ENCODE results near the gene MAJIN. TPM values are rescaled to one million over a fixed set of nuclear protein-coding genes. Genes with fewer than 3 reads are reported as not detected.
"Not testable (repeated sequence)": the region's sequence is repeated elsewhere in the genome, so short reads cannot be mapped to it uniquely, and the experiment has no call there.

MAJIN gene
- total and polyA plus RNA-seq, 10 of the 15 experiments (the other 5 are each of a cell fraction or from before 2014, with no cell fraction given), result 0.10 TPM; not detected in 9

- FAIRE-seq (no peak), ATAC-seq (no peak), DNase-seq (ENCODE audit: low read depth, low spot score) (no peak)
- no peaks in the 10 kb centered on the region for H3K9me3 ChIP-seq (replicated peaks; ENCODE audit: control insufficient read depth, insufficient read depth, low read length)
- H3K36me3 ChIP-seq (ENCODE audit: control insufficient read depth in 2 of 2, insufficient read depth in 2 of 2, low read length in 1 of 2), result no peaks in the 10 kb centered on the region
- TF ChIP-seq NR2F1 (conservative IDR thresholded peaks at IDR 0.05) (no peak), RAD21 (IDR thresholded peaks at IDR 0.05; ENCODE audit: insufficient read depth, low read depth, low read length) (0 out of 2 replicates have a peak, but pooled peaks have one; percentile 21), SRF (IDR thresholded peaks at IDR 0.05; ENCODE audit: low read depth in 2 of 2, low read length in 2 of 2) (no peak), CTCF (IDR thresholded peaks at IDR 0.05 in 2 of 3, conservative IDR thresholded peaks at IDR 0.05 in 1 of 3; ENCODE audit: control insufficient read depth in 2 of 3, extremely low read depth in 1 of 3, insufficient read depth in 1 of 3, low read depth in 3 of 3, low read length in 3 of 3) (peak in 1 of 3 experiments; percentile 8; a peak in 1 of 6 replicates)
- ChIA-PET CTCF (interaction anchor here (8.2 kb wide), 1 partner anchor 160 kb away, joined by 89 read pairs; the partner anchor contains the start of gene CDC42BPG), SMC1A (ENCODE audit: uncharacterized antibody, unreplicated experiment) (interaction anchor here (0.7 to 1.9 kb wide), 3 partner anchors 11 to 163 kb away, joined by 3 to 7 read pairs (median 6); partner anchors contain the start of genes BATF2 and CDC42BPG), POLR2A (interaction anchor here (0.6 to 1.1 kb wide), 3 partner anchors 50 to 247 kb away, joined by 3 to 5 read pairs (median 3); no protein-coding TSS in a partner anchor), RAD21 (ENCODE audit: unreplicated experiment) (interaction anchor here (0.8 to 1.2 kb wide), 3 partner anchors 11 to 160 kb away, joined by 3 to 5 read pairs (median 3); partner anchors contain the start of gene BATF2)
- in situ Hi-C loops (cut with MboI) (no loop called here), intact Hi-C loops (cut with micrococcal nuclease; ENCODE audit: unreplicated experiment) (no loop called here)
- no peak overlapping the region for H2AFZ ChIP-seq (ENCODE audit: control insufficient read depth, low read depth, low read length)
- H3K4me2 ChIP-seq (ENCODE audit: control insufficient read depth, insufficient read depth), result no peak overlapping the region
- BruUV-seq (replicated peaks), result no TSS peak
- H3K27me3 ChIP-seq (replicated peaks in 1 of 2; ENCODE audit: control insufficient read depth in 2 of 2, insufficient read depth in 2 of 2, low read length in 1 of 2), result no peaks in the 10 kb centered on the region
- no peaks in the 10 kb centered on the region for H3K79me2 ChIP-seq (ENCODE audit: control insufficient read depth, insufficient read depth, low read length)
- H3K27ac ChIP-seq (ENCODE audit: control insufficient read depth, insufficient read depth), result no peak overlapping the region
- WGBS (ENCODE audit: insufficient coverage, insufficient replicate concordance, low lambda C conversion rate, missing lambda C conversion rate), result 57% methylated on average over 7 of the region's 7 CpGs
- H3K9ac ChIP-seq (ENCODE audit: control insufficient read depth, insufficient read depth, low read length), result no peak overlapping the region
- peaks cover 2% of the 10 kb centered on the region for H3K4me1 ChIP-seq (ENCODE audit: control insufficient read depth, insufficient read depth, low read length)
- no peaks in the 10 kb centered on the region for H4K20me1 ChIP-seq (ENCODE audit: control insufficient read depth, insufficient read depth)
- H3K4me3 ChIP-seq, result no peak overlapping the region
Observed at GRCh38 chr11:65008016-65008415, 36.1 kb upstream of the MAJIN start.

- H3K9ac ChIP-seq (ENCODE audit: control insufficient read depth, insufficient read depth, low read length); intact Hi-C loops (cut with micrococcal nuclease; ENCODE audit: unreplicated experiment); FAIRE-seq; H3K9me3 ChIP-seq (replicated peaks; ENCODE audit: control insufficient read depth, insufficient read depth, low read length); ATAC-seq; DNase-seq (ENCODE audit: low read depth, low spot score); in situ Hi-C loops (cut with MboI); RAD21 ChIA-PET (ENCODE audit: unreplicated experiment); H2AFZ ChIP-seq (ENCODE audit: control insufficient read depth, low read depth, low read length); H3K79me2 ChIP-seq (ENCODE audit: control insufficient read depth, insufficient read depth, low read length); H3K4me3 ChIP-seq; POLR2A ChIA-PET; H4K20me1 ChIP-seq (ENCODE audit: control insufficient read depth, insufficient read depth); H3K27me3 ChIP-seq (replicated peaks in 1 of 2; ENCODE audit: control insufficient read depth in 2 of 2, insufficient read depth in 2 of 2, low read length in 1 of 2); BruUV-seq (replicated peaks); H3K27ac ChIP-seq (ENCODE audit: control insufficient read depth, insufficient read depth); H3K4me1 ChIP-seq (ENCODE audit: control insufficient read depth, insufficient read depth, low read length); H3K36me3 ChIP-seq (ENCODE audit: control insufficient read depth in 2 of 2, insufficient read depth in 2 of 2, low read length in 1 of 2); H3K4me2 ChIP-seq (ENCODE audit: control insufficient read depth, insufficient read depth): not testable (repeated sequence)
- SMC1A ChIA-PET (ENCODE audit: uncharacterized antibody, unreplicated experiment), result interaction anchor here (1.9 kb wide), 1 partner anchor 9 kb away, joined by 6 read pairs; no protein-coding TSS in a partner anchor
- CTCF ChIA-PET, result interaction anchor here (5.0 kb wide), 1 partner anchor 9 kb away, joined by 25 read pairs; the partner anchor contains the start of gene ARL2
- WGBS (ENCODE audit: insufficient coverage, insufficient replicate concordance, low lambda C conversion rate, missing lambda C conversion rate), result 4% methylated on average over 3 of the region's 3 CpGs
Observed at GRCh38 chr11:65003968-65004367, 32.1 kb upstream of the MAJIN start.
